HG03521 (cell line): ENCODE results near the gene MBNL3.
"Not testable (repeated sequence)": the region's sequence is repeated elsewhere in the genome, so short reads cannot be mapped to it uniquely, and the experiment has no call there.

Experiments
- ATAC-seq: cut with Tn5 transposase; IDR thresholded peaks from one replicate; pipeline ENCODE4 v1.9.1; 2021; ENCODE audit warnings: mild to moderate bottlenecking, moderate library complexity; ENCODE audit not compliant: unreplicated experiment

MBNL3 gene

GRCh38 chrX:132384301-132384700 is 104.5 kb downstream of the MBNL3 start:
- no peak for ATAC-seq

DNA sequence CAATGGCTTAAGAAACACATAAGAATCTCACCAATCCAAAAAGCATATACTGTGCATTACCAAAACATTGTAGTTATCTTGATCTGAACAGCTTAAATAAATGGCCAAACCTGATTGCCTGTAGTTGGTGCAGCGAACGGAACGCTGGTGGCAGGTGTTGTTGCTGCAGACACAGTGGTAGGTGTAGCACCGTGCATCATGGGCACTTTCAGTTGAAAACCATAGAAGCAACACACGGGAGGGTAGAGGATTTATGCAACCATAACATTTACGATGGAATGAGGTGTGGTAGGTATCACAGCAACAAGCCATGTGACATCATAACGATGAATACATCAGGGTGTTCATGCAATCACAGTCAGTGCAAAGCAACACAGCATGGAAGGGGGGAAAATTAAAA is 106.8 kb downstream of the MBNL3 start:
- no peak for ATAC-seq

DNA sequence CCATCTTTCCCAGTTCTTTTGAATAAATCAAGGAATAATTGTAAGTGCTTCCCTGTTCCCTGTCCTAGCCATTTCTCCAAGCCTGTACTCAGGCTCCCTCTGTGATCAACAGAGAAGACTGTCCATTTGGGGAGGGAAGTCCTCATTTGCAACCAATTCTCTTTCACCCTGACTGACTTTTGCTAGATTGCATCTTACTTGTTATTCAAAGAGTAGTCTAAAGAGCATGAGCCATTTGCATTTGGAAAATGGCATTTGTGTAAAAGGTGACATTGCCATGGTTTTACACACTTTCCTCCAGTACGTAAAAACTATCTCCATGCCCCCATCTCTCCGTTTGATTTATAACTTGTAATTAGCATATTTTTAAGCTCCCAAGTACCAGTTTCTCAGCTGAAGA is 110.6 kb downstream of the MBNL3 start:
- no peak for ATAC-seq

- no peak for ATAC-seq
Observed at GRCh38 chrX:132375941-132376340, 112.9 kb downstream of the MBNL3 start.

DNA sequence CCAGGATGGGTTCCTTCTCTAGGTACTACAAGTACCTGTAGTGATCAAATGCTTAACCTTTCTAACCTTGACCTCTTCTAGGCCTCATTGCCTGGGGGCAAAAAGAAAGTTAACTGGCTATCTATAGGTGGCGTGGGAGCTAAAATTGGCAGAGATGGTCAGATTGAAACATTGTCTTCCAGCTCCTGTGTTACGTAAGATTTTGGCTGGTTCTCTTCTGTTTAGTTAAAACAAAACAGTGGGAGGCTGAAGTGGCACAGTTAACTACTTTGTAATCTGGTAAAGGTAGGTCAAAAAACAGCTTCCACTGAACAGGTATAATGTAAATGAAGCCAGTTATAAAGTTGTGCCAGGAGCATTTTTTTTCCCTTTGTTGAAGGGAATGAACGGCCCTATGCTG is 115.2 kb downstream of the MBNL3 start:
- no peak for ATAC-seq

- ATAC-seq, result no peak
Observed at GRCh38 chrX:132369617-132370326, 119.1 kb downstream of the MBNL3 start.

DNA sequence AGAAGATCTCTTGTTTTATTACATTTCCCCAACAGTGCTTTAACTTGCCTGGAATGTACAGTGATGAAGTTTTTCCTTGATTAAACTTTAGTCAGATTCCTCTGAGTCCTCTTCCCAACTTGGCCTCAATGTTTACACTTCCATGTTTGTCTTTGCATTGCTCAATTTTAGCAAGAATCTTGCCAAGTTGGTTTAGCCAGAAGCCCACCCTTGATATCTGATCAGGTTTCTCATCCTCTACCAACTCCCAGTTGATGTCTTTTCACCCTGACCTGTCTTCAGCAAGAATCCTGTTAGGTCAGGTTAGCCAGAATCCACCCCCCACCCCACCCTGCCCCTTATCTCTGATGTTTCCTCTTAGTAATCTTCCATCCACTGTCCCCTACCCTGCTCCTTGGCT is 120.9 kb downstream of the MBNL3 start:
- no peak for ATAC-seq

DNA sequence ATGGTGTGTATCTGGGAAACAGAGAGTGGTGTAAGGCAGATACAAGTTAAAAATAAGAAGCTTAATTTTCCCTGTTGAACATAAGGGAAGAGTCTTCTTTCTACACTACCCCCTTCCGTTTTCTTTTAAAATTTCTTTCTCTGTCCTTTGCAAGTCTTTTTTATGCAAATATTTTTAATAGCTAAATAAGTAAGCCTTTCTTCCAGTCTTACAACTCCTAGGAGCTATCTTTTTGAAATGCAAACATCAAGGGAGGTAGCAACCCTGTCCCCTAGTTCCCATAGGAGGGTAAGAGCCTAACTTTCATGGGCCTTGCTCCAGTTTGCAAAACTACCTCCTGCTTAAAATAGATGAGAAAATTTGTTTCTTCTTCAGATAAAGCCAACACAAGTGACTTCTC is 121.5 kb downstream of the MBNL3 start:
- no peak for ATAC-seq

DNA sequence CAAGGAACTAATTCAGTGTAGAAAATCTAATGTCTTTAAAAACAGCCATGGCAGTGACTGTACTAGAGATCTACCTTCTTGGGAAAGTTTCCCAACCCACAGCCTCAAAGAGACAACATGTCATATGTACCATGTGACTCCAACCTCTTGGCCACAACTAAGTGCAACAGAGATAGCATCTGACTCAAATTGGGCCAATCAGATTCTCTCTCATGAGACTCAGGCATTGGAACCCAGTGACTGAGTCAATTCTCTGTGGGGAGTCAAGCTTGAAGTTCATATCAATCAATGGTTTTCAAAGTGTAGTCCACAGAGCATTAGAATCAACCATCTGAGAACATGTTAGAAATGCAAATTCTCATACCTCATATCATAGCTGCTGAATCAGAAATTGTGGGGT is 123.3 kb downstream of the MBNL3 start:
- ATAC-seq, result no peak

DNA sequence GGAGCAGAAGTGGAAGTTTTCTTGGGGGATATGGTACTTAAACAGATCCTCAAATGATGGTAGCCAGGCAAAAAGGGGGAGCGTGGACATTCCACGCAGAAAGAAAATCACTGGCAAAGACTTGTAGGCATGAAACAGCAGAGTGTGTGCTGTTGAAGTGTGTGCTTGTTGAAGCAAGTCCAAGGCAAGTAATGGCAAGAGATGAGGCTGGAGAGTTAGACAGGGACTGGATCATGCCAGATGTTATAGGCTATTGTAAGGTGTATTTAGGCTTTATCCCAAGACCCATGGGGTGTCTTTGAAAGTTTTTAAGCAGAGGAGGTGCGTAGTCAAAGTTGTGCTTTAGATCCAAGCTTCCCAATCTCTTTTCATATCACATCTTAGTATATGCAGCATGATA is 124.5 kb downstream of the MBNL3 start:
- ATAC-seq, result no peak

DNA sequence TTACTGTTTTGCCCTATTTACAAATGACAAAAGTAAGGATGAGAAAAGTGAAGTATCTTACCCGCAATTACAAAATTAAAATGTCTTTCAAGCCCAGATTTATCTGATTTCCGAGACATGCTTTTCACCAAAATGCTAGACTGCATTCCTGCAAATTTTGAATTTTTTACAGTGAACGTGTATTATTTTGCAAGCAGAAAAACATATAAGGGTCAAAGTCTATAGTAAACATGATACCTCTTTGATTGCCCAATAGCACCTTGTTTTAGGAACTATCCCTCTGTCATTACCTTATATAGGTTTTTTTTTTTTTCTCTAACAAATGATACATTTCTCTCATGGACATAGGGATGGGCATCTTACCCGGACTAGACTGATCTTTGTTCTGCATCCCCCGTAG is 135.4 kb downstream of the MBNL3 start:
- no peak for ATAC-seq

DNA sequence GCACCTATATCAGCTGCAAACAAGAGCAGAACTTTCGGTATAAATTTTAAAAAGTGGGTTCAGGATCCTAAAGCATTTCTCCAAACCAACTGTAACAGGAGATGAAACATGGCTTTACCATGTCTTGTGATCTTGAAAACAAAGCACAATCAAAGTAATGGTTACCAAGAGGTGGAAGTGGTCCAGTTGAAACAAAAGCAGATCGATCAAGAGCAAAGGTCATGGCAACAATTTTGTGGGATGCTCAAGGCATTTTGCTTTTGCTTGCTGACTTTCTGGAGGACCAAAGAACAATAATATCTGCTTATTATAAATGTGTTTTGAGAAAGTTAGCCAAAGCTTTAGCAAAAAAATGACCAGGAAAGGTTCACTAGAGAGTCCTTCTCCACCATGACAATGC is 152.7 kb downstream of the MBNL3 start:
- no peak for ATAC-seq

GRCh38 chrX:132333351-132333750 is 155.5 kb downstream of the MBNL3 start:
- ATAC-seq, result no peak

GRCh38 chrX:132331532-132331931 is 157.3 kb downstream of the MBNL3 start:
- no peak for ATAC-seq

GRCh38 chrX:132331000-132331399 is 157.8 kb downstream of the MBNL3 start:
- ATAC-seq, result no peak

DNA sequence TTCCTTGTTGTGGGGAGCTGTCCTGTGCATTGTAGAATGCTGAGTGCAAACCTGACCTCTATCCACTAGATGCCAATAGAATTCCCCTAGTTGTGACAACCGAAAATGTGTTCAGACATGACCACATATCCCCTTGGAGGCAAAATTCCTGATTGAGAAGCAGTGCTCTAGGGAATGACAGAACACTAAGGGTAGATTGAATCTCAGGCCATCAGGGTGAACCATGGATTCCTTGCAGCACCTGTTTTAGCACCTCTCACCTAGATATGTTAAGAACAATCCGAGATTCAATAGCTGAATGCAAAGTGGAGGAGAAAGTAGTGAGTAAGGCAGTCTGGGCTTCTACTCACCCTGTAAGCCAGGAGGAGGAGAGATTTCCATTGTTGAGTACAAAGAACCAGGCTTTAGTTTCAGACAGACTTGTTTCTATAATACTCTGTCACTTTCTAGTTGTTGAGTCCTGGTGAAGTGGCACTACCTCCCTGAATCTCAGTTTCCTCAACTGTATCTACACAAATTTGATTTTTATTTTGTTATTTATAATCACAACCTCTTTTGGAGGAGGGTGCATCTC is 158.6 kb downstream of the MBNL3 start:
- no peak for ATAC-seq

DNA sequence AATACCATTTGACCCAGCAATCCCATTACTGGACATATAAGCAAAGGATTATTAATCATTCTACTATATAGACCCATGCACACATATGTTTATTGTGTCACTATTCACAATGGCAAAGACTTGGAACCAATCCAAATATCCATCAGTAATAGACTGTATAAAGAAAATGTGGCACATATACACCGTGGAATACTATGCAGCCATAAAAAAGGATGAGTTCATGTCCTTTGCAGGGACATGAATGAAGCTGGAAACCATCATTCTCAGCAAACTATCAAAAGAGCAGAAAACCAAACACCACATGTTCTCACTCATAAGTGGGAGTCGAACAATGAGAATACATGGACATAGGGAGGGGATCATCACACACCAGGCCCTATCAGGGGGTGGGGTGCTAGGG is 161.9 kb downstream of the MBNL3 start:
- ATAC-seq, result not testable (repeated sequence)
